ENCODE data around the gene PTN. TPM values are rescaled to one million over a fixed set of nuclear protein-coding genes. Genes with fewer than 3 reads are reported as not detected.

Gene PTN
- total and polyA plus RNA-seq, 2 donors (not counting 1 experiment from before 2014, with no cell fraction given): 30.2 to 115 TPM

- no peaks in the 10 kb centered on the region for H3K79me2 ChIP-seq (ENCODE audit: control insufficient read depth, insufficient read depth, low read length)
- DNase-seq (ENCODE audit: low read depth in 2 of 2): peak in 1 of 2 donors; percentile 7
- TF ChIP-seq EZH2 (IDR thresholded peaks at IDR 0.05; ENCODE audit: low read length, missing control alignments) (no peak), CTCF (conservative IDR thresholded peaks at IDR 0.05 in 1 of 2, IDR thresholded peaks at IDR 0.05 in 1 of 2; ENCODE audit: low read depth in 1 of 2, low read length in 2 of 2) (no peak)
- no peaks in the 10 kb centered on the region for H3K9me3 ChIP-seq (ENCODE audit: control insufficient read depth, insufficient read depth, low read depth, low read length)
- no peaks in the 10 kb centered on the region for H3K27me3 ChIP-seq (ENCODE audit: control insufficient read depth, insufficient read depth, low read length)
- no peak overlapping the region for H3K4me2 ChIP-seq (ENCODE audit: extremely low read depth, insufficient read depth, low read length)
- no peak overlapping the region for H3K9ac ChIP-seq (ENCODE audit: insufficient read depth, low read length)
- no peaks in the 10 kb centered on the region for H3K4me1 ChIP-seq (ENCODE audit: control insufficient read depth, extremely low read depth, insufficient read depth, low read length)
- H3K27ac ChIP-seq (ENCODE audit: insufficient read depth, low read length): no peak overlapping the region
- no peak overlapping the region for H3K4me3 ChIP-seq (replicated peaks in 1 of 4; ENCODE audit: control extremely low read depth in 1 of 4, insufficient read depth in 1 of 4, low read depth in 3 of 4, low read length in 4 of 4)
- no peaks in the 10 kb centered on the region for H4K20me1 ChIP-seq (ENCODE audit: control insufficient read depth, extremely low read depth, insufficient read depth, low read length)
- no peak overlapping the region for H2AFZ ChIP-seq (ENCODE audit: low read length)
- no peaks in the 10 kb centered on the region for H3K36me3 ChIP-seq (ENCODE audit: control insufficient read depth, insufficient read depth, low read length)
Observed at GRCh38 chr7:137371616-137372015, 28.1 kb upstream of the PTN start.

GRCh38 chr7:137366995-137367394, 23.5 kb upstream of the PTN start:
- no peak for DNase-seq (ENCODE audit: low read depth in 2 of 2)
- Histone ChIP-seq H3K36me3 (ENCODE audit: control insufficient read depth, insufficient read depth, low read length) (no peaks in the 10 kb centered on the region), H3K9me3 (ENCODE audit: control insufficient read depth, insufficient read depth, low read depth, low read length) (no peaks in the 10 kb centered on the region), H3K4me3 (replicated peaks in 1 of 4; ENCODE audit: control extremely low read depth in 1 of 4, insufficient read depth in 1 of 4, low read depth in 3 of 4, low read length in 4 of 4) (no peak overlapping the region), H4K20me1 (ENCODE audit: control insufficient read depth, extremely low read depth, insufficient read depth, low read length) (no peaks in the 10 kb centered on the region), H3K4me1 (ENCODE audit: control insufficient read depth, extremely low read depth, insufficient read depth, low read length) (no peaks in the 10 kb centered on the region), H2AFZ (ENCODE audit: low read length) (no peak overlapping the region), H3K27me3 (ENCODE audit: control insufficient read depth, insufficient read depth, low read length) (no peaks in the 10 kb centered on the region), H3K4me2 (ENCODE audit: extremely low read depth, insufficient read depth, low read length) (no peak overlapping the region), H3K27ac (ENCODE audit: insufficient read depth, low read length) (no peak overlapping the region), H3K79me2 (ENCODE audit: control insufficient read depth, insufficient read depth, low read length) (no peaks in the 10 kb centered on the region), H3K9ac (ENCODE audit: insufficient read depth, low read length) (no peak overlapping the region)
- TF ChIP-seq CTCF (conservative IDR thresholded peaks at IDR 0.05 in 1 of 2, IDR thresholded peaks at IDR 0.05 in 1 of 2; ENCODE audit: low read depth in 1 of 2, low read length in 2 of 2): no peak
- TF ChIP-seq EZH2 (IDR thresholded peaks at IDR 0.05; ENCODE audit: low read length, missing control alignments): no peak

GRCh38 chr7:137363683-137364082, 20.1 kb upstream of the PTN start:
- TF ChIP-seq EZH2 (IDR thresholded peaks at IDR 0.05; ENCODE audit: low read length, missing control alignments) (no peak), CTCF (conservative IDR thresholded peaks at IDR 0.05 in 1 of 2, IDR thresholded peaks at IDR 0.05 in 1 of 2; ENCODE audit: low read depth in 1 of 2, low read length in 2 of 2) (no peak)
- H3K4me3 ChIP-seq (replicated peaks in 1 of 4; ENCODE audit: control extremely low read depth in 1 of 4, insufficient read depth in 1 of 4, low read depth in 3 of 4, low read length in 4 of 4): no peak overlapping the region
- no peaks in the 10 kb centered on the region for H3K4me1 ChIP-seq (ENCODE audit: control insufficient read depth, extremely low read depth, insufficient read depth, low read length)
- H2AFZ ChIP-seq (ENCODE audit: low read length): no peak overlapping the region
- H3K4me2 ChIP-seq (ENCODE audit: extremely low read depth, insufficient read depth, low read length): no peak overlapping the region
- no peaks in the 10 kb centered on the region for H3K79me2 ChIP-seq (ENCODE audit: control insufficient read depth, insufficient read depth, low read length)
- DNase-seq (ENCODE audit: low read depth in 2 of 2): no peak
- H3K27me3 ChIP-seq (ENCODE audit: control insufficient read depth, insufficient read depth, low read length): no peaks in the 10 kb centered on the region
- H3K36me3 ChIP-seq (ENCODE audit: control insufficient read depth, insufficient read depth, low read length): no peaks in the 10 kb centered on the region
- H3K9ac ChIP-seq (ENCODE audit: insufficient read depth, low read length): no peak overlapping the region
- no peak overlapping the region for H3K27ac ChIP-seq (ENCODE audit: insufficient read depth, low read length)
- H3K9me3 ChIP-seq (ENCODE audit: control insufficient read depth, insufficient read depth, low read depth, low read length): no peaks in the 10 kb centered on the region
- H4K20me1 ChIP-seq (ENCODE audit: control insufficient read depth, extremely low read depth, insufficient read depth, low read length): no peaks in the 10 kb centered on the region
